COLO668 (cell line): ENCODE results near the gene RBM6.
"Not testable (repeated sequence)": the region's sequence is repeated elsewhere in the genome, so short reads cannot be mapped to it uniquely, and the experiment has no call there.

Experiments used
- DNase-seq: peaks from one replicate; lab custom pipeline; 2025; ENCODE audit not compliant: unreplicated experiment; lab: John Stamatoyannopoulos, UW

Gene RBM6

DNA sequence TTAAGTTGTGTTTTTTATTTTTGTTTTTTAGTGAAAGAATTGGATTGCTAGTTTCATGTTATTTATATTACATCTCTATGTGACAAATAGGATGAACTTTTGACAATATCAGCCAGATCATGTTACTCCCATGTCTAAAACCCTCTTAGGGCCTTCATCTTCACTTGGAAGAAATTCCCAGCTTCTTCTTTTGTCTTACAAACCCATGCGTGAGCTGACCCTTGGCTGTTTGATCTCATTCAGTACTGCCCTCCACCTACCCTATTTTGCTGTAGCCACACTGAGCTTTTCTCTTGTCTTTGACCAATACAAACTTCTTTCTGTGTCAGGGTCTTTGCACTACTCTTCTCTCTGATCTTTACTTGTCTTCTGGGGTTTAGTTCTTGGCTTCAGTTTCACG, 37.0 kb downstream of the RBM6 start:
- no peak for DNase-seq

GRCh38 chr3:49984394-49984793, 44.4 kb downstream of the RBM6 start:
- no peak for DNase-seq

DNA sequence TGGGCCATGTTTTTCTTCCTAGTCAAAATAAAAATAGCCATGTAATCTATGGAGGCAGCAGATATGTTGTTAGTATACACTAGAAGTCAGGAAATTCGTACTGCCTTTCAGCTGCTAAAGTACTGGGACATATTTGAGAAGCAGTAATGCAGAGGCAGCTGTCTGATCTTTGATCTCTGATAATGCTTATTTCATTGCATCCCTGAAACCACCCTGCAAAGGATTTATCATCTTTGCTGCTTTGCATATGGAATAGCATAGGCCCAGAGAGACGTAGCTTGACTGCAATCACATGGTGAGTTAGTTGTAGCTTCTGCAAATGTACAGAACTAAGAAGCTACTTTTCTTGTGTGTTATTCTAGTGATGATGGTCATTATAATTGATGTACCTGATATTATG, 52.4 kb downstream of the RBM6 start:
- no peak for DNase-seq

DNA sequence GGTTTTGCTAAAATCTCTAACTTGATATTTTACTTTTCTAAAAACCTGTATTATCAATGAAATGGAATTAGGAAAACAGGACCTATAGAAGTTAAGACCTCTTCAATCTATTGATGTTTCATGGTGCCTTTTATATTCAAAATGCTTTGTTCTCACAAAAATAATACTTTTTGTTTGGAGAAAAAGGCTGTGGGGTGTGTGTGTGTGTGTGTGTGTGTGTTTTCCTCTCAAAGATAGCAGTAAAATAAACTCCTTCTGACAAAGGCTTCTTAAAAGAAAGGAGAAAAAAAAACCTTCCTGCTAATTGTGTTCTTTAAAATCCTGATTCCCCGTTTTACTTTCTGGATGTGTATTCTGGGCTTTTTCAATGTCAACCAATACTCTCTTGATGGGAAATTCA, 54.5 kb downstream of the RBM6 start:
- DNase-seq: no peak

DNA sequence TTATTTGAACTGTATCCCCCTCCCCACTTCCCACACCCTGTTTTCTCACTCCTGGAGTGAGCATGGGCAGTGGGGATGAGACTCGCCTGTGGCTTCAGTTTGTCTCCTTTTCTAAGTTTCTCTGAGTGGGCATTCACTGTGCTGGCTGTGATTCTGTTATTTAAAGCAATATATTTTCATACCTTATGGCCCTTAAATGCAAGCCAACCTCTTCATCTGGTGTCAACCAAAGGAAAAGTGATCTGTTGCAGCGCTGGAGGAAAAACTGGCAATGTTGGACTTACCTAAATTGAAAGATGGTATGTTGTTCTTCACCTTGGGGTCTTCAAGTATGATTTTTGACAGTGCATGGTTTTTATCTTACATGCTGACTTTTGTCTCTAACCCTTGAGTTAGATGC, 56.1 kb downstream of the RBM6 start:
- DNase-seq: no peak

- no peak for DNase-seq
Observed at GRCh38 chr3:49997862-49998261, 57.9 kb downstream of the RBM6 start.

DNA sequence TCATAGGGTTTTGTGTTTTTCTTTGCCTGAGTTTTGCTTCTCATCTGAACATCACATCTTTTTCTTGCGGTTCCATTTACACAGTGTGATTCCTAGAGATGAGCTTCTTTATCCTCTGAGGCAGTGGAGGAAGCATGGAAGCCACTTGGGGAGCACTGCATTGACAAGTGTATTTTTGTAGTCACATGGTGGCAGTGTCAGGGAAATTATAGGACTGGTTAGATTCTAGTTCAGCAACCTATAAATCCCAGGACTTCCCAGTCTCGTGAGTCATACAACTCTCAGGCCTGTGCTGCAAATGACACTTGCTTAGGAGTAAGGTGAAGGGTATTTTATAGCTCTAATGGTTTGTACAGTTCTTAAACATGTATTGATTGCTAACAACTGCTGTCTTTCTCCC, 58.4 kb downstream of the RBM6 start:
- no peak for DNase-seq

DNA sequence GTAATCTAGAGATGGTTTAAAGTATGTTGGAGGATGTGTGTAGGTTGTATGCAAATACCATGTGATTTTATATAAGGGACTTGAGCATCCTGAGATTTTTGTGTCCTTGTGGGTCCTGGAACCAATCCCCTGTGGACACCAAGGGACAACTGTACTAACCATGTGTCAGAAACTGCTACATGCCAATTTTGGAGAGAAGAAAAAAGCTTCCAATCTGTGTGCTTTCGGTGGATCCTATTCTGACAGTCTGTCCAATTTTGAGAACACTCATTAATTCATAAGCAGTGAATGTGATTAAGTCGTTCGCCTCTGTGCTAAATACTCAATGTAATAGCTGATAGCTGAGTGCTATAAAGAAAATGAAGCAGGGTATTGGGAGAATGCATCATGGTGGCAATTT, 61.6 kb downstream of the RBM6 start:
- no peak for DNase-seq

- DNase-seq: no peak
Observed at GRCh38 chr3:50003216-50003615, 63.3 kb downstream of the RBM6 start.

DNA sequence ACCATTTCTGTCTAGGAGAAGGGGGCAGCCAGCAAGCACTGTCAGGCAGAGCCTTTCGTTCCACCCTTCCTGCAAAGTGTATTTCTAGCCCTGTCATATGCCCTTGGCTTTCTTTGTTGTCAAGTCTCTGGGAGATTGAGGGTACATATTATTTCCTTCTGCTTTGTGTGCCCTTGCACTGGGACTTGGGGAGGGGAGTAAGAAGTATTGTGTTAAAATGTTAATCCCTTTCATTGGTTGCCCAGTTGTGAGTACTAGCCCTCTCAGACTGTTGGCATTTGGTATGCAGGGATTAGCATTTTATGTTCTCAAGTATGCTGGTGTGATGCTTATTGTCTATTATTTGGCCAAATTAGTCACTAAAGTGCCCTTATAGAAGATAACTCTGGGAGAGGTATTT, 63.9 kb downstream of the RBM6 start:
- no peak for DNase-seq

DNA sequence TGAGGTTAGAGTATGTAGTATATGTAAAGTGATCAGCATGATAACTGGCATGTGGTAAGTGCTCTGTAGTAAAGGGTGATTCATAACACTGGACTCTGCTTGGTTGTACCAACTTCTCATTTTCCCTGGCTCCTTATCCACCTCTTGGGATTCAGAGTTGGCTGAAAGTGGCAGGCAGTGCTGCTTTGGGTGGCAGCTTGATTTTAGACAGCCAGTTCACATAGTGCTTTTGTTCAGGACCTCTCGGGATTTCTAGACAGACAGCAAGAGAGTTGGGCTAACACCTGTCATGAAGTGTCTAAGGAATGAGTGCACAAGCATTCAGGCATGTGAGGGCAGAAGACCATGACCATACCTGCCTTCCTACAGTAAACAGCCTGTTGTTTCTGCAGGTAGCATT, 69.0 kb downstream of the RBM6 start:
- no peak for DNase-seq

DNA sequence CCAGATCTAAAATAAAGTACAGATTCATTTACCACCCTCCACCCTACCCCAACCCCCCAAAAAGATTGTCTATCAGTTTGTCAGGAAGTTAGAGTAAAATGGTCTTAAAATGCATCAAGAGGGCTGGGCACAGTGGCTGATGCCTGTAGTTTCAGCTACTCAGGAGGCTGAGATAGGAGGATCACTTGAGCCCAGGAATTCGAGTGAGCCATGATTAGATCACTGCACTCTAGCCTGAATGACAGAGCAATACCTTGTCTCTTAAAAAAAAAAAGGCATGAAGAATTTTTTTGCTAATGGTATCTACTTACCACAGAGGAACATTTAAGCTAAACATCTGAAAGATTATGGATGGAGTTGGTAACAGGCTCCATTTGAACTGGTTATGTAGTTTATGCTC, 71.0 kb downstream of the RBM6 start:
- DNase-seq: no peak

DNA sequence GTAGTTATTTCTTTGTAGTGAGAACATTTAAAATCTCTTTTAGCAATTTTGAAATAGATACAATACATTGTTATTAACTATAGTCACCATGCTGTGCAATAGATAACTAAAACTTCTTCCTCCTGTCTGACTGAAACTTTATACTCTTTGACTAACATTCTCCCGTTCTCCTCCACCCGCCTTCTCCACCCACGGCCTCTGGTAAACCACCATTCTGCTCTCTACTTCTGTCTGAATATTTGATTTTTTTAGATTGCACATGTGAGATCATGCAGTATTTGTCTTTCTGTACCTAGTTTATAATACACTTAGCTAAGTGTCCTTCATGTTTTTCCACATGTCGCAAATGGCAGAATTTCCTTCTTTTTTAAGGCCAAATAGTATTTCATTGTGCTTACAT, 76.0 kb downstream of the RBM6 start:
- DNase-seq: no peak

- no peak for DNase-seq
Observed at GRCh38 chr3:50028346-50028745, 88.4 kb downstream of the RBM6 start.

GRCh38 chr3:50031201-50031600, 91.3 kb downstream of the RBM6 start:
- not testable (repeated sequence) for DNase-seq

DNA sequence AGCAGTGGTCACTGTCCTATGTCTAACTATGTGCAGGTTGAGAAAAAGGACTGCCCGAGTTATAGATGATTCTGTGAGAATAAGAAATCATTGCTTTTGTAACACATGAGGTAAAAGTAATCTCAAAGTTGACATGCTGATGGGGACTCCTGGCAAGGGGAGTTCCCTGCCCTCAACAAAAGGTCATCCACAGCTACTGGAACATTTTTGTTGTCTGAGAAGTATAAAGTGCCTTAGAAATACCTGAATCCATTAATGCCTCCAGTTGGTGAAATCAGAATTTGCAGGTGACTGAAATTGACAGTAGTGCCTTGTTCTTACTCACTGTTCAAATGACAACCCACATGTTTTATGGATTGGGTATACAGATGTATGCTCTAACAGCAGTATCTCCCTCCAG, 105.0 kb downstream of the RBM6 start:
- no peak for DNase-seq

GRCh38 chr3:50047426-50047825, 107.5 kb downstream of the RBM6 start:
- DNase-seq: no peak

GRCh38 chr3:50050361-50050760, 110.4 kb downstream of the RBM6 start:
- no peak for DNase-seq

- DNase-seq: no peak
Observed at GRCh38 chr3:50057756-50058155, 117.8 kb downstream of the RBM6 start.

DNA sequence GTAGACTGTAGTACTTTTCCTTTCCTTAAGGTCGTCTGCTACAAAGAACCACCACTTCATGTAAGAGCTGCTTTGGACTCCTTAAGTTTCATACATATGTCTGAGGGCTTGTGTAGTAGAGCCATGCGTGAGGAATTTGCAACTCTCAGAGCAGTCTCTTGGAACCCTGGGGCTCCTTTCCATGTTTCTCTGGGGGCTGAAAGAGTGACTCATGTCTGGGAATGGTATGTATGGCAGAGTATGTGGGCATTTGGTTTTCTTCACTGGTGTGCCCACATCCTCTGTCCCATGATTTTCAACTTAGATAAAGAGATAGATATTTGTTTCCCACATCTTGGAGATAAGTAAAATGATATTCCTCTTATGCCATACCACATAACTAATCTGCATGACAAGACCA, 128.2 kb downstream of the RBM6 start:
- DNase-seq: no peak

DNA sequence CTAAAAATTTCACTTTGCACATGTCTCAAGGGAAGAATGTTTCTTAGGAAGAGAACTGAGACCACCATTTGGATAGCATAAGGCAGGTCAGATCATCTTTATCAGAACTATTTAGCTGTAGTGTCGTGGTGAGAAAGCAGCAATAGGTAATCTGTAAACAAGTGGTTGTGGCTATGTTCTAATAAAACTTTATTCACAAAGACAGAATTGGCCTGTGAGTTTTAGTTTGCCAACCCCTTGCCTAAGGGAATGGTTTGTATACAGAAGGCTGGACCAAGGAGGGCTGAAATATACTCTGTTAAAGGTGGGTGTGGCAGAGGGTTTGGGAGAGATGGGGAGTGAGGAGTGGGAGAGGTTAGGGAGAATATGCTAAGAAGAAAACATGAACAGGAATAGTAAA, 138.1 kb downstream of the RBM6 start:
- no peak for DNase-seq

GRCh38 chr3:50078622-50079021, 138.7 kb downstream of the RBM6 start:
- DNase-seq: no peak

DNA sequence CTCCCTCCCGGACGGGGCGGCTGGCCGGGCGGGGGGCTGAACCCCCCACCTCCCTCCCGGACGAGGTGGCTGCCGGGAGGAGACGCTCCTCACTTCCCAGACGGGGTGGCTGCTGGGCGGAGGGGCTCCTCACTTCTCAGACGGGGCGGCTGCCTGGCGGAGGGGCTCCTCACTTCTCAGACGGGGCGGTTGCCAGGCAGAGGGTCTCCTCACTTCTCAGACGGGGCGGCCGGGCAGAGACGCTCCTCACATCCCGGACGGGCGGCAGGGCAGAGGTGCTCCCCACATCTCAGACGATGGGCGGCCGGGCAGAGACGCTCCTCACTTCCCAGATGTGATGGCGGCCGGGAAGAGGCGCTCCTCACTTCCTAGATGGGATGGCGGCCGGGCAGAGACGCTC, 145.0 kb downstream of the RBM6 start:
- not testable (repeated sequence) for DNase-seq
